ENCODE measurements around the gene TXNDC2. TPM values are rescaled to one million over a fixed set of nuclear protein-coding genes. Genes with fewer than 3 reads are reported as not detected.

TXNDC2 gene
- total RNA-seq, 1 experiment from 2014 or later: 0.28 TPM

- TF ChIP-seq, protein P1, sequence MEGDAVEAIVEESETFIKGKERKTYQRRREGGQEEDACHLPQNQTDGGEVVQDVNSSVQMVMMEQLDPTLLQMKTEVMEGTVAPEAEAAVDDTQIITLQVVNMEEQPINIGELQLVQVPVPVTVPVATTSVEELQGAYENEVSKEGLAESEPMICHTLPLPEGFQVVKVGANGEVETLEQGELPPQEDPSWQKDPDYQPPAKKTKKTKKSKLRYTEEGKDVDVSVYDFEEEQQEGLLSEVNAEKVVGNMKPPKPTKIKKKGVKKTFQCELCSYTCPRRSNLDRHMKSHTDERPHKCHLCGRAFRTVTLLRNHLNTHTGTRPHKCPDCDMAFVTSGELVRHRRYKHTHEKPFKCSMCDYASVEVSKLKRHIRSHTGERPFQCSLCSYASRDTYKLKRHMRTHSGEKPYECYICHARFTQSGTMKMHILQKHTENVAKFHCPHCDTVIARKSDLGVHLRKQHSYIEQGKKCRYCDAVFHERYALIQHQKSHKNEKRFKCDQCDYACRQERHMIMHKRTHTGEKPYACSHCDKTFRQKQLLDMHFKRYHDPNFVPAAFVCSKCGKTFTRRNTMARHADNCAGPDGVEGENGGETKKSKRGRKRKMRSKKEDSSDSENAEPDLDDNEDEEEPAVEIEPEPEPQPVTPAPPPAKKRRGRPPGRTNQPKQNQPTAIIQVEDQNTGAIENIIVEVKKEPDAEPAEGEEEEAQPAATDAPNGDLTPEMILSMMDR (conservative IDR thresholded peaks at IDR 0.05): no peak
- no peak overlapping the region for H3K4ac ChIP-seq (ENCODE audit: low read depth, low read length)
- H3K9me3 Mint-ChIP-seq: peaks cover 22 to 24% of the 10 kb centered on the region in 2 experiments
These were observed 19.8 kb upstream of the TXNDC2 start for GRCh38 chr18:9865764-9866490.

More at GRCh38 chr18:9865764-9866490, 19.8 kb upstream of the TXNDC2 start:
- peaks cover 26% of the 10 kb centered on the region in 2 experiments for H3K4me1 Mint-ChIP-seq
- H3K9me3 ChIP-seq (ENCODE audit: control insufficient read depth, low read depth, low read length): no peaks in the 10 kb centered on the region
- H3K79me1 ChIP-seq (ENCODE audit: insufficient read depth, low read depth, low read length, poor library complexity, severe bottlenecking): no peaks in the 10 kb centered on the region
- WGBS (ENCODE audit: extremely low coverage, insufficient read length, low lambda C conversion rate): no CpG with 5 or more reads among the region's 7 CpGs
- no peaks in the 10 kb centered on the region for H3K79me2 ChIP-seq (ENCODE audit: insufficient read depth, low read length)
- H3K9ac ChIP-seq (ENCODE audit: extremely low read depth, insufficient read length, low read length): no peak overlapping the region
- no peak overlapping the region for H3K27ac ChIP-seq (ENCODE audit: insufficient read length, low read depth, low read length)
- H3K18ac ChIP-seq (ENCODE audit: insufficient read length, low read depth, low read length): no peak overlapping the region
- no peak overlapping the region for H3K56ac ChIP-seq (ENCODE audit: insufficient read length, low read depth, low read length)
- H3K4me3 Mint-ChIP-seq: no peak overlapping the region
- H3K23me2 ChIP-seq (ENCODE audit: insufficient read length, low read depth, low read length, poor library complexity, severe bottlenecking): no peaks in the 10 kb centered on the region
- H4K91ac ChIP-seq (ENCODE audit: insufficient read length, low read depth, low read length): no peak overlapping the region
- H4K20me1 ChIP-seq (ENCODE audit: control insufficient read depth, insufficient read depth, insufficient read length): no peaks in the 10 kb centered on the region
- H2AK5ac ChIP-seq (ENCODE audit: insufficient read length, low read length): no peak overlapping the region
- no peak overlapping the region for H3T11ph ChIP-seq (ENCODE audit: low read length)
- H2BK12ac ChIP-seq (ENCODE audit: insufficient read length, low read depth, low read length): no peak overlapping the region
- DNase-seq: no peak
- no peak overlapping the region for H2AFZ ChIP-seq (ENCODE audit: low read length)
- H3K4me1 ChIP-seq (ENCODE audit: insufficient read depth, low read length): peaks cover 6% of the 10 kb centered on the region; the same call in 1 of the 2 replicates
- peaks cover 11 to 24% (median 12%) of the 10 kb centered on the region in 3 experiments for H3K36me3 Mint-ChIP-seq (ENCODE audit: insufficient read depth in 1 of 3, low read depth in 3 of 3)
- H3K27me3 ChIP-seq (ENCODE audit: insufficient read depth, low read length): no peaks in the 10 kb centered on the region
- no peak overlapping the region for H4K8ac ChIP-seq (replicated peaks; ENCODE audit: insufficient read length, low read depth, low read length)
- H3K23ac ChIP-seq (ENCODE audit: insufficient read length, low read depth, low read length): no peak overlapping the region
- no peak overlapping the region for H3K14ac ChIP-seq (ENCODE audit: insufficient read depth, low read length)
- no peak overlapping the region for H4K5ac ChIP-seq (ENCODE audit: insufficient read length, low read depth, low read length)
- peaks cover 2% of the 10 kb centered on the region; the same call in 1 of the 2 replicates for H3K27me3 Mint-ChIP-seq (ENCODE audit: low read depth)
- no peak overlapping the region for H3K27ac Mint-ChIP-seq
- no peak overlapping the region for H2BK120ac ChIP-seq (ENCODE audit: low read depth, low read length, poor library complexity, severe bottlenecking)
- no peak overlapping the region for H3K4me2 ChIP-seq (ENCODE audit: insufficient read depth, insufficient read length, low read length)
- no peak overlapping the region for H2BK5ac ChIP-seq (ENCODE audit: insufficient read length, low read length)
- H2BK20ac ChIP-seq (ENCODE audit: low read depth, low read length, poor library complexity, severe bottlenecking): no peak overlapping the region
- H2BK15ac ChIP-seq (ENCODE audit: low read depth, low read length): no peak overlapping the region

Data from H9 (cell line).